ENCODE measurements around the gene PRKX.
"Not testable (repeated sequence)": the region's sequence is repeated elsewhere in the genome, so short reads cannot be mapped to it uniquely, and the experiment has no call there.

Gene PRKX

GRCh38 chrX:3638280-3638873 lies 75.1 kb downstream of the PRKX start:
- no peak overlapping the region for H3K4me3 ChIP-seq (replicated peaks; ENCODE audit: low read depth, low read length)
- peak; percentile 54 for DNase-seq (ENCODE audit: low read depth)
- peak; percentile 53 for TF ChIP-seq CTCF (IDR thresholded peaks at IDR 0.05; ENCODE audit: low read length, missing control alignments)

GRCh38 chrX:3636803-3637202 lies 76.6 kb downstream of the PRKX start:
- no peak overlapping the region for H3K4me3 ChIP-seq (replicated peaks; ENCODE audit: low read depth, low read length)
- TF ChIP-seq CTCF (IDR thresholded peaks at IDR 0.05; ENCODE audit: low read length, missing control alignments), result no peak
- DNase-seq (ENCODE audit: low read depth), result no peak

GRCh38 chrX:3631196-3631595 lies 82.3 kb downstream of the PRKX start:
- TF ChIP-seq CTCF (IDR thresholded peaks at IDR 0.05; ENCODE audit: low read length, missing control alignments), result no peak
- DNase-seq (ENCODE audit: low read depth), result no peak
- no peak overlapping the region for H3K4me3 ChIP-seq (replicated peaks; ENCODE audit: low read depth, low read length)

GRCh38 chrX:3627594-3627993 lies 85.9 kb downstream of the PRKX start:
- H3K4me3 ChIP-seq (replicated peaks; ENCODE audit: low read depth, low read length), result no peak overlapping the region
- no peak for DNase-seq (ENCODE audit: low read depth)
- TF ChIP-seq CTCF (IDR thresholded peaks at IDR 0.05; ENCODE audit: low read length, missing control alignments), result no peak

GRCh38 chrX:3621414-3621813 lies 92.0 kb downstream of the PRKX start:
- H3K4me3 ChIP-seq (replicated peaks; ENCODE audit: low read depth, low read length), result no peak overlapping the region
- TF ChIP-seq CTCF (IDR thresholded peaks at IDR 0.05; ENCODE audit: low read length, missing control alignments), result no peak

GRCh38 chrX:3611744-3612143 lies 101.7 kb downstream of the PRKX start:
- not testable (repeated sequence) for H3K4me3 ChIP-seq (replicated peaks; ENCODE audit: low read depth, low read length); DNase-seq (ENCODE audit: low read depth)

More at GRCh38 chrX:3621414-3621813, 92.0 kb downstream of the PRKX start:
- DNase-seq (ENCODE audit: low read depth), result no peak

- no peak for TF ChIP-seq CTCF (IDR thresholded peaks at IDR 0.05; ENCODE audit: low read length, missing control alignments)
- no peak overlapping the region for H3K4me3 ChIP-seq (replicated peaks; ENCODE audit: low read depth, low read length)
- peak; percentile 55 for DNase-seq (ENCODE audit: low read depth)
Observed at GRCh38 chrX:3609810-3610209, 103.6 kb downstream of the PRKX start.

Measured in fibroblast of pulmonary artery (primary cell).